HG03097 (cell line): ENCODE results near the gene HLA-DOB.

Source experiments
- ATAC-seq: cut with Tn5 transposase; IDR thresholded peaks from one replicate; pipeline ENCODE4 v1.9.1; 2021; ENCODE audit not compliant: unreplicated experiment, low FRiP score

Gene HLA-DOB

GRCh38 chr6:32816746-32817204 lies at the start of gene HLA-DOB:
Gene HLA-DOB (minus strand): TSS chr6:32817002. CDS start chr6:32816951, 51 bp downstream.
- ATAC-seq, result peak; percentile 23

- no peak for ATAC-seq
Observed at GRCh38 chr6:32865724-32866443, 49.1 kb upstream of the HLA-DOB start.

- no peak for ATAC-seq
Observed at GRCh38 chr6:32862725-32863124, 45.9 kb upstream of the HLA-DOB start.

- no peak for ATAC-seq
Observed at GRCh38 chr6:32860674-32861073, 43.9 kb upstream of the HLA-DOB start.

- no peak for ATAC-seq
Observed at GRCh38 chr6:32858194-32858593, 41.4 kb upstream of the HLA-DOB start.

DNA sequence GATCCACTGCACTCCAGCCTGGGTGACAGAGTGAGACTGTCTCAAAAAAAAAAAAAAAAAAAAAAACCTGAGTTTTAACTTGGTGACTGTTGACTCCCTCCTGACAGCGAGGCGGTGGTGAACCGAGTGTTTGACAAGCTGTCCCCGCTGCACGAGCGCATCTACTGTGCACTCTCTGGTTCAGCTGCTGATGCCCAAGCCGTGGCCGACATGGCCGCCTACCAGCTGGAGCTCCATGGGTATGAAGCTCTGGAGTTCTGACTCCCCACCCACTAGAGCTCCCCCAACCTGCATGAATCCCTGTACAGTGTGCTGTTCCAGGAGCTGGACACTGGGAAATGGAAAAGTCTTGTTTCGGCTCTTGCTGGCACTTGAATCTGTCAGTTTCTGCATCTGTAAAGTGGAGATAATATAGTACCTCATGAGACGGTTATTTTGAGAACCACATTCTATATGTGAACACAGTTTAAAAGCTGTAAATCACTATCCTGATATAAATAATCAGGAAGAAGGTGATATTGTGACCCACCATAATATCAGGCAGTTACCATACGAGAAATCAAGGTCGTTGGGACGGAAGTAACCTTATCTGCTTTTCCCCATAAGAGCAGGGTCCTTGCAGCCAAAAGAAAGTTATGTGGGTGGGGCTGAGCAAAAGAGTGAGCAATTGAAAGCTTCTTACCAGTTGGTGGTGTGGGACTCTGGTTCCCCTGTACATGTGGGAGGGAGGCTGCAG lies 40.5 kb upstream of the HLA-DOB start:
- ATAC-seq, result no peak

DNA sequence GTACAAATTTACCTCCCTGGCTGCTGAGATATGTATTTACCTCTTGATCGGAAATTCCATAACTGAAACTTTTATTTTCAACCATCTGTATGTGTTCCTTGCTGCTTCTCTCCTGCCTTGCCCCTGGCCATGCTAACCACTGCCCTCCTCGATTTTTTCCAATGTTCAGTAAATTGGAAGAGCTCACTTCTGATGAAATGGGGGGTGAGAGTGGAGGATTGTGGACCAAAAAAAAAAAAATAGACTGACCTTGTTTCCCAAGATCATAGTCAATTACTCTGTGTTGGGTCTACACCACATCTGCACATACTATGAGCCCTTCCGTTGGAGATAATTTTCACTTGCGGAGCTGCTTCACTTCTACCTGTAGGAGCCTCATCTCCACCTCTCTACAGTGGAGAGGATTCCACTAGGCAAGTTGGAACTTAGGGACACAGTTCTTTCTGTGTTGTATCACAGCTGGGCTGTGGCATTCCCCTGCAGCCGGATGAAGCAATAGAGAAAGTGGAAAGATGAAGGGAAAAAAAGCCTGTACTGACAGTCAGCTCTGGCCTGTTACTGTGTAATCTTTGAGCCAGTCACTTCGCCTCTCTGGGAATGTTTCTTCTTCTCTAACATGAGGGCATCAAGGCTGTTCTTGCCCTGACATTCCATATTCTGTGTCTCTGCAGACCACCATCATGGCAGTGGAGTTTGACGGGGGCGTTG lies 38.8 kb upstream of the HLA-DOB start:
- no peak for ATAC-seq

DNA sequence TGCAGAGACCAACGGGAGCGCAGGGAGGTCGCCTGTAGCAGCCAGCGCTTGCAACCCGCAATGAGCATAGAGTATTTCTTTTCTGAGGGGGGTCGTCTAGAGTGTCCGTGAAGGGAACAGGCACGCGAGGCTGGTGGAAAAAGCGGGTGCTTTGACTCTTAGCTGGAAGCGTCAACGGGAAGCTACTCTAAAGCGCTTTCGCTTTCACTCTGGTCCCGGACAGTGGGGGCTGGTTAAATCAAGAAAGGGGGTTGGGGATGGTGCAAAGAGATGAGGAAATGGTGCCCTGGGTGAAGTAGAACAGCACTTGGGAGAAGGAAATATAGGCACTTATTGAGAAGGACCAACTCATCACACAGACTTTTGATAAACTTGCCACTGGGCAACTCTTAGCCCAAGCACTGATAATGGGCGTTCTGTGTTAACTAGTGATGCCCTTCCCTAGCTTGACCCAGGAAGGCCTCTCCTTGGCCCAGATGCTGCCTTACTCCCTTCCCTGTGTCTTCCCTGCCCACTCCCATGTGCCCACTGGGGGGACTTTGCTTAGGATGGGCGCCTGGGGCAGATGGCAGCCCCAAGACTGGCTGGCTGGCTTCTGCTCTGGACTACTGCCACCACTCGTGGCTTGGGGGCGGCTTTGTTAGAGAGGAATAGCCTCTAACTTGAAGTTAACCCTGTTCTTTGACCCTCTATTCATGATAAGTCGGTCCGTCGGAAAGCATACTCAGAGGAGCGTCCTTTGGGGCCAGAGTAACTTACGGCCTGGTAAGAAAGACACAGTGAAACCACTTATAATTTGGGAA lies 37.8 kb upstream of the HLA-DOB start:
- ATAC-seq, result peak; percentile 16

DNA sequence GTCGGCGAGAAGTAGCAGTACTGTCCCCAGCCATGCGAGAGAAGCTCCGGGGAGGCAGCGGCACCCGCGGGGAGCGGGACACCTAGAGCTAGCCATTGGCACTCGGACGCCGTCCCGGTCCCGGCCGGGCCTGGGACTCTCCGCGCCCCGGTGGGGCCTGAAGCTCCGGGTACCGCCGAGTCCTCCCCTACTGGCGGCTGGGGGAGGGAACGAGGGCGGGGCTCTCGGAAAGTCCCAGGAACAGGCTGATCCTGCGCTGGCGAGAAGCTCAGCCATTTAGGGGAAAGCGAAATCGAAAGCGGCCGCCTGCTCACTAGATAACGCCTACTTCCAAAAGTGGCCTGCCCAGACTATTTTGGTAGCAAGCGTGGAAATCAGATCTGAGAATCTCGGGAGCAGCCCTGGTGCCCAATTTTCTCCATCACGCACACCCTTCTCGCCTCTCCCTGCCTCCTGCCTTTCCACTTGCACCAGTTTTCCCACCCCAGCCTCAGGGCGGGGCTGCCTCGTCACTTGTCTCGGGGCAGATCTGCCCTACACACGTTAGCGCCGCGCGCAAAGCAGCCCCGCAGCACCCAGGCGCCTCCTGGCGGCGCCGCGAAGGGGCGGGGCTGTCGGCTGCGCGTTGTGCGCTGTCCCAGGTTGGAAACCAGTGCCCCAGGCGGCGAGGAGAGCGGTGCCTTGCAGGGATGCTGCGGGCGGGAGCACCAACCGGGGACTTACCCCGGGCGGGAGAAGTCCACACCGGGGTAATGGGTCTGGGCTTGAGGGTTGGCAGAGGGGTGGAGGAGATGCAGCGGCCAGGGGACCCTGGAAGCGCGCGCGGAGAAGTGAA lies 37.0 kb upstream of the HLA-DOB start, which contains the start of the genes PSMB9 and TAP1:
Gene PSMB9 (plus strand): TSS at position 652 of the 835 bp plus-strand sequence. CDS start 38 bp downstream, at position 690.
Gene TAP1 (minus strand): TSS at position 164 of the 835 bp plus-strand sequence. CDS start 68 bp downstream, at position 96.
- peak; percentile 76 for ATAC-seq

DNA sequence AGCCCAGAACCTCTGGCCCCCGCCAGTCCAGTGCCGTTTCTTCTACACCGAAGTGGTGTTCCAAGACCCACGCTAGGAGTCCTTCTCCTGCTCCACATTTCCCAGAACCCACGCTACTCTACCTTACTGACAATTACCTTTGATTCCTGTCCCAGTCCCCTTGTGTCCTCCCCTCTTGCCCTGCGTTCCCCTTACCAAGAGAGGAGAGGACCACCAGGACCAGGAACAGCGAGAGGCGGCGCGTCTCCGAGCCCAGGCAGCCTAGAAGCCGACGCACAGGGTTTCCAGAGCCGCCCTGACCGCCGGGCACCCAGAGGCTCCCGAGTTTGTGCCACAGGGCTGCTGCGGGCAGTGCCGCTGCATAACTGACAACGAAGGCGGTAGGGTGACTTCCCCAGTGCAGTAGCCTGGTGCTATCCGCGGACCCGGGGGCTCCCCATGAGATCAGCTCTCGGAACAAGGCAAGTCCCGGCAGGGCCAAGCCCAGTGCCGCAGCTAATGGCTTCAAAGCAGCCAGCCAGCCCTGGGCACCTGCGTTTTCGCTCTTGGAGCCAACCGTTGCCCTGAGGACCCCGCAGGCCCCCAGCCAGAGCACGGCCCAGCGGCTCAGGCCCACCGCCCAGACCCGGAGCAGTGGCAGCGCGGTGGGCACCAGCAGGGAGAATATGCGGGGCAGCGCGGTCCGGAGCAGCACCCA lies 36.2 kb upstream of the HLA-DOB start:
- peak; percentile 20 for ATAC-seq

DNA sequence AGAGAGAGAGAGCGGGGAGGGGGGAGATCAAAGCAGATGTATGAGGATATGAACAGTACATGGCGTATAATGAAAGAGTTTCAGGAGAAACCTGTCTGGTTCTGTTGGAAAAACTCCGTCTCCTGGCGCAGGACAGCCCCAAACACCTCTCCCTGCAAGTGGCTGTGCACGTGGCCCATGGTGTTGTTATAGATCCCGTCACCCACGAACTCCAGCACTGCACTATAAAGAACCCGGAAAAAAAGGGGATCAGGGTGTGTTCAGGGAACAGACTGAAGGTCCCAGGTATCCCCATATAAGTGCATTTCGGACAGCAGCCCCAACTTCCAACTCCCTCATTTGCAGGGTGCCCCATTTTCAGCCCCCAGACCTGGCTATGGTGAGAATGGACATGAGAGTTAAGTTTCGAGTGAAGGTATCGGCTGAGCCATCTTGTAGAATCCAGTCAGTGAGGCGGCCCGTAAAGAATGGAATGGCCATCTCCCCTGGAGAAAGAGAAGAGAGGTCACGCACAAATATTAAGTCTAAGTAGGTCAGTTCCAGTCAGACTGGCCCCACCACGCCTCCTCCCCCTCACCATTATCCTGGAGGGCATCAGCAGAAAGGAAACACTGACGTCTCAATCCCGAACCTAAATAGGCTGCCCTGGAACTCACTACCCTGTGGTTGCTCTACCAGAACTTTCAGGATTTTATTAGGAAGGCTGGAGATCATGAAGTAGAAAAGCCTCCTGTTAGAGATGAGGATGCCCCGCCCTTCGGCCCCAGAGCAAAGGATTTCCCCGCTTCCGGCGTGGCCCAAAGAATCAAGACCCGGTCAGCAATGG lies 35.4 kb upstream of the HLA-DOB start:
- no peak for ATAC-seq

- no peak for ATAC-seq
Observed at GRCh38 chr6:32851025-32851424, 34.2 kb upstream of the HLA-DOB start.

GRCh38 chr6:32849126-32849525 lies 32.3 kb upstream of the HLA-DOB start:
- ATAC-seq, result no peak

GRCh38 chr6:32847795-32848194 lies 31.0 kb upstream of the HLA-DOB start:
- ATAC-seq, result no peak

- ATAC-seq, result no peak
Observed at GRCh38 chr6:32847004-32847403, 30.2 kb upstream of the HLA-DOB start.

DNA sequence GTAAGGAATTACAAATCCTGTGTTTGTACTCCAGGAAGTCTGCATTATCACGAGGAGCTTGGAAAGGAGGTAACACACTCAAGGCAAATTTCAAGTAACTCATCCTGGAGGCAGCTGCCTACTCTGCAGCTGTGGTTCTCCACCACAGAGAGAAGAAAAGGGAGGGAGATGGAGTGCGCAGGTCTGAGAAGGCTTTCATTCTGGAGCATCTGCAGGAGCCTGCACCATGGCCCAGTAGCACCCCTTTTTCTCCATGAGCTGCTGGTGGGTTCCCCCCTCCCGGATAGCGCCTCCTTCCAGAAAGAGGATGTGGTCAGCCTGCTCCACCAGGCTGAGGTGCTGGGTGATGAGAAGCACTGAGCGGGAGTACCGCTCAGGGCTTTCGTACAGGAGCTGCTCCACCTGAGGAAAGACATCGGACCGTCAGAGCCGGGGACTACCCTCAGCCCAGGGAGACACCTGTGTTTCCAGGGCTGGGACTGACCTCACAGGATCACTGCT lies 28.6 kb upstream of the HLA-DOB start:
- ATAC-seq, result no peak

- no peak for ATAC-seq
Observed at GRCh38 chr6:32844839-32845383, 28.1 kb upstream of the HLA-DOB start.
